Testis (tissue), 3 donors: Measurements from ENCODE around the gene PFKFB4. TPM values are rescaled to one million over a fixed set of nuclear protein-coding genes. Genes with fewer than 3 reads are reported as not detected.
A peak's percentile ranks its signal among the peaks of the same experiment; 100 is the strongest.
"Not testable (repeated sequence)": the region's sequence is repeated elsewhere in the genome, so short reads cannot be mapped to it uniquely, and the experiment has no call there.

Experiments used
- DNase-seq: peaks from one replicate; pipeline ENCODE4 v3.0.0-alpha.2; 2019
- H3K27ac ChIP-seq, 2 donors: fragments of 200-600 bp; sonication (generic); one replicate each; pipeline ENCODE4 v1.5.1; 2019
- H3K27me3 ChIP-seq: fragments of 200-600 bp; sonication (generic); one replicate; pipeline ENCODE4 v1.5.1; 2019
- H3K36me3 ChIP-seq: fragments of 200-600 bp; sonication (generic); one replicate; pipeline ENCODE4 v1.5.1; 2017; ENCODE audit warnings: low read depth; ENCODE audit errors: missing control alignments
- H3K4me1 ChIP-seq: fragments of 200-600 bp; sonication (generic); one replicate; pipeline ENCODE4 v1.5.1; 2019
- H3K4me3 ChIP-seq, 2 donors: fragments of 200-600 bp; sonication (generic); one replicate each; pipeline ENCODE4 v1.5.1; 2017 to 2019
- H3K9me3 ChIP-seq: fragments of 200-600 bp; sonication (generic); one replicate; pipeline ENCODE4 v1.5.1; 2017
- POLR2A ChIP-seq: fragments of 450-650 bp; IDR thresholded peaks from one replicate; pipeline ENCODE4 v1.6.1; 2017; ENCODE audit warnings: antibody characterized with exemption, mild to moderate bottlenecking, moderate library complexity
- WGBS, 2 donors: methylation state at CpG; one replicate each; pipeline ENCODE4 v1.1.5; 2018; 5-methylcytosine and 5-hydroxymethylcytosine counted together
- intact Hi-C: fragments of 100-400 bp; cut with DNase I; formaldehyde crosslinking; loops from one replicate; pipeline ENCODE4 v1.15.1; 2023; ENCODE audit warnings: low total_unique reads
- polyA plus RNA-seq: library from polyadenylated mRNA; stranded (reverse); fragments of 350-450 nt; fragmentation: Illumina TruSeq; extraction: RNeasy Lipid Tissue Mini Kit (QIAGEN cat#74804); gene quantifications from one replicate; pipeline ENCODE4 v1.2.3, GENCODE V29; 2014; ENCODE audit warnings: low read depth, low replicate concordance; ENCODE audit not compliant: insufficient read depth
- total RNA-seq, 2 donors: library from RNA; depleted of rRNA; stranded (reverse); fragments of >200 nt; gene quantifications; one replicate each; pipeline ENCODE4 v1.2.3, GENCODE V29; 2016
- TF ChIP-seq, protein P1 (sequence below), 3 experiments: fragments of 450-650 bp in 2 of 3; fragments of 200-600 bp in 1 of 3; sonication (generic) in 1 of 3; IDR thresholded peaks; one replicate each; pipeline ENCODE4 v1.5.1; 2016 to 2019; ENCODE audit warnings: antibody characterized with exemption in 3 of 3, mild to moderate bottlenecking in 2 of 3, moderate library complexity in 1 of 3

PFKFB4 gene
- total and polyA plus RNA-seq, 3 donors from 2014 or later: 57.3 to 136 (median 134) TPM

DNA sequence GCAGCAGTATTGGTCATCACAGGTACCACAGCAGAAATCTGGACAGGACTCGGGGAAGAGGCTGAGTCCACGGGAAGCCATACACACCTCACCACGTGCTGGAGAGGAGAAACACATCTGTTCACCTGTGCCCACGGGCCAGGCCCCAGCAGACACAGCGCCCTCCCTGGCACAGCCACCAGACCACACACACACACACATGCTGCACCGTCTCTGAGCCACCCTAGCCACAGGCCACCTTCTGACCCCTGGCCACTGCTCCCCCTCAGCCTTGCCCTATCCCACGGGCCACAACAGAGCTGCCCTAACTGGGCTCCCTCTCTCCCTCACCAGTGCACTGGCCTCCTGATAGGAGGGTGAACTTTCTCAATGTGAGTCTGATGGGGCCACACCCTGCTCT, 55.4 kb downstream of the PFKFB4 start:
- no peak for DNase-seq
- peaks cover 18% of the 10 kb centered on the region for H3K4me1 ChIP-seq
- H3K9me3 ChIP-seq: no peaks in the 10 kb centered on the region
- WGBS, 2 donors: 89 to 95% methylated on average over 4 to 7 of the region's 7 CpGs
- TF ChIP-seq, protein P1, sequence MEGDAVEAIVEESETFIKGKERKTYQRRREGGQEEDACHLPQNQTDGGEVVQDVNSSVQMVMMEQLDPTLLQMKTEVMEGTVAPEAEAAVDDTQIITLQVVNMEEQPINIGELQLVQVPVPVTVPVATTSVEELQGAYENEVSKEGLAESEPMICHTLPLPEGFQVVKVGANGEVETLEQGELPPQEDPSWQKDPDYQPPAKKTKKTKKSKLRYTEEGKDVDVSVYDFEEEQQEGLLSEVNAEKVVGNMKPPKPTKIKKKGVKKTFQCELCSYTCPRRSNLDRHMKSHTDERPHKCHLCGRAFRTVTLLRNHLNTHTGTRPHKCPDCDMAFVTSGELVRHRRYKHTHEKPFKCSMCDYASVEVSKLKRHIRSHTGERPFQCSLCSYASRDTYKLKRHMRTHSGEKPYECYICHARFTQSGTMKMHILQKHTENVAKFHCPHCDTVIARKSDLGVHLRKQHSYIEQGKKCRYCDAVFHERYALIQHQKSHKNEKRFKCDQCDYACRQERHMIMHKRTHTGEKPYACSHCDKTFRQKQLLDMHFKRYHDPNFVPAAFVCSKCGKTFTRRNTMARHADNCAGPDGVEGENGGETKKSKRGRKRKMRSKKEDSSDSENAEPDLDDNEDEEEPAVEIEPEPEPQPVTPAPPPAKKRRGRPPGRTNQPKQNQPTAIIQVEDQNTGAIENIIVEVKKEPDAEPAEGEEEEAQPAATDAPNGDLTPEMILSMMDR (IDR thresholded peaks at IDR 0.05): no peak
- no peak for TF ChIP-seq POLR2A
- H3K4me3 ChIP-seq: no peak overlapping the region
- H3K27me3 ChIP-seq: no peaks in the 10 kb centered on the region
- no peak overlapping the region for H3K27ac ChIP-seq
- intact Hi-C loops: no loop called here
- no peaks in the 10 kb centered on the region for H3K36me3 ChIP-seq

DNA sequence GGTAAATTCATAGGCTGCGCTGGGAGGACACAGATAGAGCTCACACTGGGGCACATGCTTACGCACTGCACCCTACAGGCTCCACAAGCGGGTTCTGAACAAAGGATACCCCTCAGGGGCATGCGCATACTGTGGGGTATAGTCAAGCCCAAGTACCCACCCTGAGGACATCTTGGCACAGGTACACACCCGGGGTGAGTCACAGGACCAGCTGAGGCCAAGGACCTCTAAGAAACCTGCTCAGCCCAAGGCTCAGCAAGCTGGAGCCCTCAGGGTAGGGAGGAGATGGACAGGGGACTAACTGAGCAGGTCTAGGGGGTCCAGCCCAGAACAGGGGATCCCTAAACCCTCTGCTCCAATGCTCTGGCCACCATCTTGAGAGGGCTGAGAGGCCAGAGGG, 55.9 kb downstream of the PFKFB4 start:
- Histone ChIP-seq H3K27ac (no peak overlapping the region), H3K4me1 (peaks cover 18% of the 10 kb centered on the region), H3K27me3 (no peaks in the 10 kb centered on the region), H3K36me3 (no peaks in the 10 kb centered on the region), H3K4me3 (no peak overlapping the region), H3K9me3 (no peaks in the 10 kb centered on the region)
- intact Hi-C loops: no loop called here
- no peak for DNase-seq
- TF ChIP-seq, protein P1 (IDR thresholded peaks at IDR 0.05): no peak
- no peak for TF ChIP-seq POLR2A
- 86 to 100% methylated on average over 1 to 5 of the region's 5 CpGs for WGBS, 2 donors

DNA sequence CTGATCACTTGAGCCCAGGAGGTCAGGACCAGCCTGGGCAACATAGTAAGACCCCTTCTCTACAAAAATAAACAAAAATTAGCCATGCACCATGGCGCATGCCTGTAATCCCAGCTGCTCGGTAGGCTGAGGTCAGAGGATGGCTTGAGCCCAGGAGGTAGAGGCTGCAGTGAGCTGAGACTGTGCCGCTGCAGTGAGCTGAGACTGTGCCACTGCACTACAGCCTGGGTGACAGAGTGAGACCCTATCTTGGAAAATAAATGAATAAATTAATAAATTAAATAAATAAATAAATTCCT, 63.5 kb downstream of the PFKFB4 start:
- Histone ChIP-seq H3K9me3 (no peaks in the 10 kb centered on the region), H3K27ac (no peak overlapping the region), H3K27me3 (no peaks in the 10 kb centered on the region), H3K4me3 (no peak overlapping the region), H3K36me3 (no peaks in the 10 kb centered on the region), H3K4me1 (no peaks in the 10 kb centered on the region)
- intact Hi-C loops: no loop called here
- TF ChIP-seq POLR2A: no peak
- TF ChIP-seq, protein P1 (IDR thresholded peaks at IDR 0.05): no peak
- 72 to 87% methylated on average over 3 of the region's 3 CpGs for WGBS, 2 donors
- no peak for DNase-seq

DNA sequence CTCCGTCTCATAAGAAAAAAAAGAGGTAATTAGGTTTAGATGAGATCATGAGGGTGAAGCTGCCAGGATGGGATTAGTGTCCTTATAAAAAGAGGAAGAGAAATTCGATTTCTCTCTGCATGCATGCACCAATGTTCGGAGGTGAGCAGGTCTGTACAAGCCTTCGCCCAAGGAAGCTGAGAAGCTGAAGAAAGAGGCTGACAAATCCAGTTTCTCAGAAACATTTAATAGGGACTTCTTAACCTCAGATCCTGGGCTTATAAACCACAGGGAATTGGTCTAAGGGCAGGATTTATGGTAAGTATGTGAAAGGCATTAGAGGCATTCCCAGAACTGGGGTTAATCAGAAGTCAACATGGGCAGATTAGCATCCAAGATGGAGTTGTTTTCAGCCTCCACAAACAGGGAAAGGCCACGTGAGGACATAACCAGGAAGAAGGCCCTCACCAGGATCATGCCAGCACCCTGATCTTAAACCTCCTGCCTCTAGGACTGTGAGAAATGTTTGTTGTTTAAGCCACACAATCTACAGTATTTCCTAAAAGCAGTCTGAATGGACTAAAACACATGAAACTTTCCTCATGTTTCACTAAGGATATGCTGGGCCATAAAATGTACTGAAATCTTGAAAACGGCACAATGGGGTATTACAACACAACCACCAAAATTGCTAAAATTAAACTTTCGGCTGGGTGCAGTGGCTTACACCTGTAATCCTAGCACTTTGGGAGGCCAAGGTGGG, 64.0 kb downstream of the PFKFB4 start:
- no peaks in the 10 kb centered on the region for H3K27me3 ChIP-seq
- WGBS, 2 donors: 62 to 70% methylated on average over 7 of the region's 7 CpGs
- H3K9me3 ChIP-seq: no peaks in the 10 kb centered on the region
- DNase-seq: no peak
- H3K27ac ChIP-seq: no peak overlapping the region
- H3K4me3 ChIP-seq: peak overlapping the region in 1 of 2 donors; percentile 10
- no peaks in the 10 kb centered on the region for H3K36me3 ChIP-seq
- no peak for TF ChIP-seq POLR2A
- TF ChIP-seq, protein P1 (IDR thresholded peaks at IDR 0.05): no peak
- H3K4me1 ChIP-seq: no peaks in the 10 kb centered on the region
- intact Hi-C loops: no loop called here

DNA sequence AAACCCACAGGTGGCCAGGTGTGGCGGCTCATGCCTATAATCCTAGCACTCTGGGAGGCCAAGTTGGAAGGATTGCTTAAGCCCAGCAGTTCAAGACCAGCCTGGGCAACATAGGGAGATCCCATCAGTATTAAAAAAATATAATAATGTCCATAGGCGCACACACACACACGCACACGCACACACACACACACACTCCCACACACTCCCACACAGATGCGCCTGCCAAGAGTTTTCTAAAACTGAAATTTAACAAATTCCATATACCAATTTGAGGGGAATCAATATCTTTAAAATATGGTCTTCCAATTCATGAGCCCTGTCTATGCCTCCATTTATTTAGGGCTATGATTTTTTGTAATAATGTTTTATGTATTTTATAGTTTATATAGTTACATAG, 69.7 kb downstream of the PFKFB4 start:
- Histone ChIP-seq H3K4me1 (no peaks in the 10 kb centered on the region), H3K9me3 (no peaks in the 10 kb centered on the region), H3K36me3 (no peaks in the 10 kb centered on the region), H3K27ac (no peak overlapping the region), H3K4me3 (no peak overlapping the region), H3K27me3 (no peaks in the 10 kb centered on the region)
- TF ChIP-seq POLR2A: no peak
- TF ChIP-seq, protein P1 (IDR thresholded peaks at IDR 0.05): no peak
- intact Hi-C loops: no loop called here
- 68 to 91% methylated on average over 5 of the region's 5 CpGs for WGBS, 2 donors
- no peak for DNase-seq

DNA sequence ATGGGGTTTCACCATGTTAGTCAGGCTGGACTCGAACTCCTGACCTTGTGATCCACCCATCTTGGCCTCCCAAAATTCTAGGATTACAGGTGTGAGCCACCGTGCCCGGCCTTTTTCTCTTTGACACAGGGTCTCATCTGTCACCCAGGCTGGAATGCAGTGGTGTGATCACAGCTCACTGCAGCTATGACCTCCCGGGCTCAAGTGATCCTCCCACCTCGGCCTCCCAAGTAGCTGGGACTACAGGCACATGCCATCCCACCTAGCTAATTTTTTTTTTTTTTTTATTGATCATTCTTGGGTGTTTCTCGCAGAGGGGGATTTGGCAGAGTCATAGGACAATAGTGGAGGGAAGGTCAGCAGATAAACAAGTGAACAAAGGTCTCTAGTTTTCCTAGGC, 73.8 kb downstream of the PFKFB4 start:
- intact Hi-C loops, H3K27me3 ChIP-seq, DNase-seq, H3K4me1 ChIP-seq, H3K27ac ChIP-seq, H3K36me3 ChIP-seq, H3K9me3 ChIP-seq, H3K4me3 ChIP-seq: not testable (repeated sequence)
- 78 to 80% methylated on average over 6 of the region's 6 CpGs for WGBS, 2 donors

DNA sequence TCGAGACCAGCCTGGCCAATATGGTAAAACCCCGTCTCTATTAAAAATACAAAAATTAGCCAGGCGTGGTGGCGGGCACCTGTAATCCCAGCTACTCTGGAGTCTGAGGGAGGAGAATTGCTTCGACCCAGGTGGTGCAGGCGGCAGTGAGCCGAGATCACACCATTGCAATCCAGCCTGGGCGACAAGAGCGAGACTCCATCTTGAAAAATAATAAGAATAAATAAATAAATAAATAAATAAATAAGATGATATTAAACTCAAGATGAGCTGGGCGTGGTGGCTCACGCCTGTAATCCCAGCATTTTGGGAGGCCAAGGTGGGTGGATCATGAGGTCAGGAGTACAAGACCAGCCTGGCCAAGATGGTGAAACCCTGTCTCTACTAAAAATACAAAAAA, 75.7 kb downstream of the PFKFB4 start:
- H3K4me3 ChIP-seq, H3K27ac ChIP-seq, H3K27me3 ChIP-seq, H3K4me1 ChIP-seq, intact Hi-C loops, H3K9me3 ChIP-seq, H3K36me3 ChIP-seq, DNase-seq: not testable (repeated sequence)
- 93 to 96% methylated on average over 11 of the region's 11 CpGs for WGBS, 2 donors
